Measurements from ENCODE around the gene TAAR9. TPM values are rescaled to one million over a fixed set of nuclear protein-coding genes. Genes with fewer than 3 reads are reported as not detected.
"Not testable (repeated sequence)": the region's sequence is repeated elsewhere in the genome, so short reads cannot be mapped to it uniquely, and the experiment has no call there.

TAAR9 gene
- total and polyA plus RNA-seq, 9 donors = not detected

DNA sequence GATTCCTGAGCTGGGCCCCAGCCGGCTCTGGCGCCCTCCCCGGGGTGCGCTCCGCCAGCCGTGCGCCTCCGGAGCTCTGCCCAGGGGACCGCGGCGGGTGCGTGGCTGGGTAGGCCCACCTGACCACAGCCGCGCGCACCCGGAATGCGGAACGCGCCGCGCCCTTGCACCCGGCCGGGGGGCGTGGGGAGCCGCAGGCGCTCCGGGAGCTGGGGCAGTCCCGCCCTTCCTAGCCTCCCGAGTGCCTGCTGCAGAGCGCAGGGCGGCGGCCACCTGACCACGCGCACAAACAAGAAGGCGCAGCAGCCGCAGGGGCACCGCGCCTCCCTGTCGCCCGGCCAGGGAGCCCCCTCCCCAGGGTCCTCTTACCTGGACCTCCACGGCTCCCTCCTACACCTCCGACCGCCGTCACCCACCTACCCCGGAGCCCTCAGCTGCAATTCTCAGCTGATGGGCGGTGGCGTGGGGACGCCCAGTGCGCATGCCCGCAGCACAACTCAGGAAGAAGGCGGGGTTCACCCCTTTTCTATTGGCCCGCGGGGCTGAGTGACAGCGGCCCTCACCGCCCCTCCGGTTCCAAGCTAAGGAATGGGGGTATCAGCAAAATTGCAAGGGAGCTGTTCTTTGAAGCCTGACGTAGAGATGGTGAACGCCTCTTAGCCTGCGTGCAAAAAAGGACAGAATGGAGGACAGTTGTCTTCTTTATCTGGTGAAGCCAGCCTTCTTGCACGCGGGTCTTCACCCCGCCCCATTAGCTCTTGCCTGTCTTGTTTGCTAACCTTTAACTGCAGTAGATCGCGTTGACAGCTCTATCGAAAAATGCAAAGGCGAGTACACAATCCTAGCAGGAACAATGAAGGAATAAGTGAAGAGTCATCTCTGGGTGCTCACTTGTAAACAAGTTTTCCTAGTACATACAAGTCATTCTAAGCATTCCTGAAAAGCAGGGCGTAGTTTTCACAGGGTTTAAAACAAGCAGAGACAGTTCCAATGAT is 25.1 kb upstream of the TAAR9 start, which contains the start of gene STX7:
Gene STX7, minus strand, starts transcription at position 479 of the 995 bp plus-strand sequence. CDS start 9,586 bp downstream, outside the sequence.
- Histone ChIP-seq H3K36me3 (ENCODE audit: control insufficient read depth, insufficient read depth, low read length) (peaks cover 1% of the 10 kb centered on the region), H3K4me3 (ENCODE audit: low read length) (peak within 1 kb of the TSS; percentile 93), H3K4me1 (ENCODE audit: control insufficient read depth, insufficient read depth, low read length) (peaks cover 2% of the 10 kb centered on the region), H3K27ac (ENCODE audit: low read length) (peak within 1 kb of the TSS; percentile 77), H3K9me3 (replicated peaks; ENCODE audit: control insufficient read depth, low read depth, low read length) (no peaks in the 10 kb centered on the region), H3K27me3 (ENCODE audit: control insufficient read depth, insufficient read depth, low read length) (peaks cover 2% of the 10 kb centered on the region)
- under 1% methylated on average over 64 of the region's 67 CpGs for WGBS (ENCODE audit: insufficient coverage)
- DNase-seq = peak; percentile 95

GRCh38 chr6:132513831-132514545 is 24.1 kb upstream of the TAAR9 start:
- H3K4me3 ChIP-seq (ENCODE audit: low read length) = no peak overlapping the region
- peaks cover 2% of the 10 kb centered on the region for H3K4me1 ChIP-seq (ENCODE audit: control insufficient read depth, insufficient read depth, low read length)
- 100% methylated on average over 1 of the region's 3 CpGs for WGBS (ENCODE audit: insufficient coverage)

GRCh38 chr6:132515386-132515785 is 22.7 kb upstream of the TAAR9 start:
- Histone ChIP-seq H3K4me1 (ENCODE audit: control insufficient read depth, insufficient read depth, low read length) (peaks cover 2% of the 10 kb centered on the region), H3K27me3 (ENCODE audit: control insufficient read depth, insufficient read depth, low read length) (peaks cover 2% of the 10 kb centered on the region), H3K36me3 (ENCODE audit: control insufficient read depth, insufficient read depth, low read length) (no peaks in the 10 kb centered on the region), H3K27ac (ENCODE audit: low read length) (no peak overlapping the region), H3K9me3 (replicated peaks; ENCODE audit: control insufficient read depth, low read depth, low read length) (no peaks in the 10 kb centered on the region), H3K4me3 (ENCODE audit: low read length) (no peak overlapping the region)
- DNase-seq = no peak
- WGBS (ENCODE audit: insufficient coverage) = 82% methylated on average over 1 of the region's 2 CpGs

More at GRCh38 chr6:132513831-132514545, 24.1 kb upstream of the TAAR9 start:
- no peaks in the 10 kb centered on the region for H3K9me3 ChIP-seq (replicated peaks; ENCODE audit: control insufficient read depth, low read depth, low read length)
- no peak overlapping the region for H3K27ac ChIP-seq (ENCODE audit: low read length)
- peak; percentile 32 for DNase-seq
- peaks cover 2% of the 10 kb centered on the region for H3K27me3 ChIP-seq (ENCODE audit: control insufficient read depth, insufficient read depth, low read length)
- no peaks in the 10 kb centered on the region for H3K36me3 ChIP-seq (ENCODE audit: control insufficient read depth, insufficient read depth, low read length)

- Histone ChIP-seq H3K4me1 (ENCODE audit: control insufficient read depth, insufficient read depth, low read length) (no peaks in the 10 kb centered on the region), H3K9me3 (replicated peaks; ENCODE audit: control insufficient read depth, low read depth, low read length) (no peaks in the 10 kb centered on the region), H3K4me3 (ENCODE audit: low read length) (no peak overlapping the region), H3K27ac (ENCODE audit: low read length) (no peak overlapping the region), H3K27me3 (ENCODE audit: control insufficient read depth, insufficient read depth, low read length) (peaks cover 4% of the 10 kb centered on the region), H3K36me3 (ENCODE audit: control insufficient read depth, insufficient read depth, low read length) (no peaks in the 10 kb centered on the region)
- DNase-seq = no peak
- WGBS (ENCODE audit: insufficient coverage) = no CpG with 5 or more reads among the region's 2 CpGs
Observed at GRCh38 chr6:132520953-132521352, 17.1 kb upstream of the TAAR9 start.

GRCh38 chr6:132524646-132525045 is 13.4 kb upstream of the TAAR9 start:
- no peak for DNase-seq
- Histone ChIP-seq H3K4me3 (ENCODE audit: low read length) (no peak overlapping the region), H3K4me1 (ENCODE audit: control insufficient read depth, insufficient read depth, low read length) (no peaks in the 10 kb centered on the region), H3K27me3 (ENCODE audit: control insufficient read depth, insufficient read depth, low read length) (peaks cover 9% of the 10 kb centered on the region), H3K36me3 (ENCODE audit: control insufficient read depth, insufficient read depth, low read length) (no peaks in the 10 kb centered on the region), H3K9me3 (replicated peaks; ENCODE audit: control insufficient read depth, low read depth, low read length) (no peaks in the 10 kb centered on the region), H3K27ac (ENCODE audit: low read length) (no peak overlapping the region)
- 79% methylated on average over 5 of the region's 5 CpGs for WGBS (ENCODE audit: insufficient coverage)

- H3K36me3 ChIP-seq (ENCODE audit: control insufficient read depth, insufficient read depth, low read length) = no peaks in the 10 kb centered on the region
- H3K27me3 ChIP-seq (ENCODE audit: control insufficient read depth, insufficient read depth, low read length) = peaks cover 10% of the 10 kb centered on the region
- H3K9me3 ChIP-seq (replicated peaks; ENCODE audit: control insufficient read depth, low read depth, low read length) = no peaks in the 10 kb centered on the region
- H3K27ac ChIP-seq (ENCODE audit: low read length) = no peak overlapping the region
- DNase-seq = no peak
- WGBS (ENCODE audit: insufficient coverage) = 40% methylated on average over 1 of the region's 4 CpGs
- H3K4me3 ChIP-seq (ENCODE audit: low read length) = no peak overlapping the region
- H3K4me1 ChIP-seq (ENCODE audit: control insufficient read depth, insufficient read depth, low read length) = no peaks in the 10 kb centered on the region
Observed at GRCh38 chr6:132525866-132526265, 12.2 kb upstream of the TAAR9 start.

DNA sequence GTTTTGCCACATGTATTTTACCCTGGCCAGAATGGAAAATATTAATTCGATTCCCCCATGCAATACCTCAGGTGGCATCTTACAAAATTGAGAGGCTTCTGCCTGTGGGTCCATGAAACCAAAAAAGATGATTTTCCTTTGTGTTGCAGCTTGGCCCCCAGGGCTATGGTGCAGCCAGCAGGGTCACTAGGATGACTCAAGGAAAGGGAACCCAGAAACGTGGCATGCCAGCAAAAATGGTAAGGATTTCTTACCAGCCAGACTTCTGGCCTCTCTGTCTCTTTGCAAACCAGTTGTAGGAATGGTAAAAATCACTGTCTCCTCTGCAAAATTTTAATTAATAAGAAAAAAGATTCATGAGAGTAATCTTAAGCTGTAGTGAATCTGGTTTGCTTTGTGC is 11.6 kb upstream of the TAAR9 start:
- no peak for DNase-seq
- H3K4me1 ChIP-seq (ENCODE audit: control insufficient read depth, insufficient read depth, low read length) = no peaks in the 10 kb centered on the region
- no peaks in the 10 kb centered on the region for H3K36me3 ChIP-seq (ENCODE audit: control insufficient read depth, insufficient read depth, low read length)
- H3K4me3 ChIP-seq (ENCODE audit: low read length) = no peak overlapping the region
- no peak overlapping the region for H3K27ac ChIP-seq (ENCODE audit: low read length)
- no CpG with 5 or more reads among the region's 2 CpGs for WGBS (ENCODE audit: insufficient coverage)
- peaks cover 10% of the 10 kb centered on the region for H3K27me3 ChIP-seq (ENCODE audit: control insufficient read depth, insufficient read depth, low read length)
- H3K9me3 ChIP-seq (replicated peaks; ENCODE audit: control insufficient read depth, low read depth, low read length) = no peaks in the 10 kb centered on the region

DNA sequence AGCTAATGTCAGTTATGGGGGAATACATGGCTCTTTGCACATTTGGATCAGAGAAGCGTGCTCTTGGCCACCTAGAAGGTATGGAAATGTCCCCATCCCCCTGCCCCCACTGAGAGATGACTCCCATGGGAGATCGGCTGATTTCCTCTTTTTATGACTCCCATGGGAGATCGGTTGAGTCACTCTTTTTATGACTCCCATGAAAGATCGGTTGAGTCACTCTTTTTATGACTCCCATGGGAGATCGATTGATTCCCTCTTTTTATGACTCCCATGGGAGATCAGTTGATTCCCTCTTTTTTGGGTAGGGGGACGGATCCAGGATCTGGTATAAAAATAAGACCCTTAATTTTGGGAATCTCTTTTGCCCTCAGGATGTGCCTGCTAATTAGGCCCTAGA is 10.3 kb upstream of the TAAR9 start:
- no peaks in the 10 kb centered on the region for H3K36me3 ChIP-seq (ENCODE audit: control insufficient read depth, insufficient read depth, low read length)
- no peak overlapping the region for H3K27ac ChIP-seq (ENCODE audit: low read length)
- 70% methylated on average over 2 of the region's 6 CpGs for WGBS (ENCODE audit: insufficient coverage)
- H3K4me3 ChIP-seq (ENCODE audit: low read length) = no peak overlapping the region
- H3K9me3 ChIP-seq (replicated peaks; ENCODE audit: control insufficient read depth, low read depth, low read length) = no peaks in the 10 kb centered on the region
- peaks cover 10% of the 10 kb centered on the region for H3K27me3 ChIP-seq (ENCODE audit: control insufficient read depth, insufficient read depth, low read length)
- H3K4me1 ChIP-seq (ENCODE audit: control insufficient read depth, insufficient read depth, low read length) = no peaks in the 10 kb centered on the region
- DNase-seq = no peak

DNA sequence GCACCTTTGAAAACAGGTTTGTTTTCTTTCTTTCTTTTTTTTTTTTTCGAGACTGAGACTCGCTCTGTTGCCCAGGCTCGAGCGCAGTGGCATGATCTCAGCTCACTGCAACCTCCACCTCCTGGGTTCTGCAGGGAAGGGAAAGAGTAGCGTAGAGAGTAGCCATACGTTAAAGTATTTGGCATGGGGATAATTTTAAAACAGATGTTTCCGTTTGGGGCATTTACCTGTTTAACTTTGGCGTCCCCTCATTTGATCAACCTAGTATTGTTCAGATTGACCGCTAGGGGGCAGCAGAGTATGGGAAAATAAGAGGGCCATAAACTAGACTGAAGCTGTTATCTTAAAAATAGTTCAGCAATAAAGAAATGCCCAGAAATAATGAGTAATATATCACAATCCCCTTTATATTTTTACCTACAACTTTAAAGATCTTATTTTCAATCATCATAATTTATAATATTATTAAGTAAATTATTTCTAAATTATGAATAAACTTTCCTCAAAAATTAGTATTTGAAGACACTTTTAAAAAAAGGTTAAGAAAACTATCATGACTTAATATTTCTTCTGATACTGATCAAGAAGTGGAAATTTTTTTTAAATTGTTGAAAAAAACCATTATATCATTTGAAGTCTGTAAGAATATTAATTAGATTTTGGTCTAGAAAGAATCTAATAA is 7.6 kb upstream of the TAAR9 start:
- Histone ChIP-seq H3K36me3 (ENCODE audit: control insufficient read depth, insufficient read depth, low read length) (no peaks in the 10 kb centered on the region), H3K27ac (ENCODE audit: low read length) (no peak overlapping the region), H3K4me3 (ENCODE audit: low read length) (no peak overlapping the region), H3K4me1 (ENCODE audit: control insufficient read depth, insufficient read depth, low read length) (no peaks in the 10 kb centered on the region), H3K27me3 (ENCODE audit: control insufficient read depth, insufficient read depth, low read length) (peaks cover 7% of the 10 kb centered on the region), H3K9me3 (replicated peaks; ENCODE audit: control insufficient read depth, low read depth, low read length) (no peaks in the 10 kb centered on the region)
- DNase-seq = peak; percentile 73
- no CpG with 5 or more reads among the region's 9 CpGs for WGBS (ENCODE audit: insufficient coverage)

DNA sequence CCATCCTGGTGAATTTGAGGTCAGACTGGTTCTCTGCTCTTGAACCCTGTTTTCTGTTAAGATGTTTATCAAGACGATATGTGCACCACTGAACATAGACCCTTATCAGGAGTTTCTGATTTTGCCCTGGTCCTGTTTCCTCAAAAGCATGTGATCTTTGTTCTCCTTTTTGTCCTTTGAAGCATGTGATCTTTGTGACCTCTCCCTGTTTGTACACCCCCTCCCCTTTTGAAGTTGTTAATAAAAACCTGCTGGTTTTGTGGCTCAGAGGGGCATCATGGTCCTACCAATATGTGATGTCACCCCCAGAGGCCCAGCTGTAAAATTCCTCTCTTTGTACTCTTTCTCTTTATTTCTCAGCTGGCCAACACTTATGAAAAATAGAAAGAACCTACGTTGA is 3.5 kb upstream of the TAAR9 start:
- no CpG with 5 or more reads among the region's 2 CpGs for WGBS (ENCODE audit: insufficient coverage)
- DNase-seq; H3K4me1 ChIP-seq (ENCODE audit: control insufficient read depth, insufficient read depth, low read length); H3K27ac ChIP-seq (ENCODE audit: low read length); H3K36me3 ChIP-seq (ENCODE audit: control insufficient read depth, insufficient read depth, low read length); H3K27me3 ChIP-seq (ENCODE audit: control insufficient read depth, insufficient read depth, low read length); H3K4me3 ChIP-seq (ENCODE audit: low read length); H3K9me3 ChIP-seq (replicated peaks; ENCODE audit: control insufficient read depth, low read depth, low read length): not testable (repeated sequence)

Data from muscle of leg (tissue), 11 donors.